Activated CD4-positive, CD25-positive, alpha-beta regulatory T cell treated with anti-CD3 and anti-CD28 coated beads, Interleukin-2, amount 50 U/mL, for 24 hours (primary cell): Measurements from ENCODE around the gene PLP2.
"Not testable (repeated sequence)": the region's sequence is repeated elsewhere in the genome, so short reads cannot be mapped to it uniquely, and the experiment has no call there.

ENCODE experiments used
- ATAC-seq, 2 donors: fragments of 150-1000 bp; cut with Tn5 transposase; one replicate each; pipeline ENCODE4 v1.10.0; 2021; ENCODE audit warnings: mild to moderate bottlenecking in 1 of 2, moderate library complexity in 1 of 2

The PLP2 gene

GRCh38 chrX:49171752-49172279 lies at the start of gene PLP2:
PLP2 (plus strand) TSS chrX:49171898; CDS start chrX:49172001, 103 bp downstream.
- peak; percentile 69 to 73 for ATAC-seq

- no peak for ATAC-seq
Observed at GRCh38 chrX:49122499-49122898, 49.2 kb upstream of the PLP2 start.

GRCh38 chrX:49127742-49128258 lies 43.9 kb upstream of the PLP2 start:
- not testable (repeated sequence) for ATAC-seq

- no peak for ATAC-seq
Observed at GRCh38 chrX:49129427-49129826, 42.3 kb upstream of the PLP2 start.

GRCh38 chrX:49132275-49132674 lies 39.4 kb upstream of the PLP2 start:
- not testable (repeated sequence) for ATAC-seq

GRCh38 chrX:49133759-49134158 lies 37.9 kb upstream of the PLP2 start:
- ATAC-seq = no peak

- no peak for ATAC-seq
Observed at GRCh38 chrX:49137492-49137891, 34.2 kb upstream of the PLP2 start.

- no peak for ATAC-seq
Observed at GRCh38 chrX:49139713-49140112, 32.0 kb upstream of the PLP2 start.

- ATAC-seq = not testable (repeated sequence)
Observed at GRCh38 chrX:49142264-49142663, 29.4 kb upstream of the PLP2 start.

- peak in 1 of 2 donors; percentile 48 for ATAC-seq
Observed at GRCh38 chrX:49143154-49143553, 28.5 kb upstream of the PLP2 start.

GRCh38 chrX:49147282-49147681 lies 24.4 kb upstream of the PLP2 start:
- ATAC-seq = no peak

- no peak for ATAC-seq
Observed at GRCh38 chrX:49147936-49148335, 23.8 kb upstream of the PLP2 start.

- ATAC-seq = not testable (repeated sequence)
Observed at GRCh38 chrX:49148390-49149100, 23.2 kb upstream of the PLP2 start.

- ATAC-seq = not testable (repeated sequence)
Observed at GRCh38 chrX:49149291-49149690, 22.4 kb upstream of the PLP2 start.

- ATAC-seq = no peak
Observed at GRCh38 chrX:49153467-49153866, 18.2 kb upstream of the PLP2 start.

GRCh38 chrX:49155243-49155899 lies 16.3 kb upstream of the PLP2 start:
- ATAC-seq = peak in 1 of 2 donors; percentile 3

- peak; percentile 91 to 92 for ATAC-seq
Observed at GRCh38 chrX:49155900-49156837, 15.5 kb upstream of the PLP2 start.

- ATAC-seq = no peak
Observed at GRCh38 chrX:49157194-49157593, 14.5 kb upstream of the PLP2 start.

- ATAC-seq = no peak
Observed at GRCh38 chrX:49160908-49161307, 10.8 kb upstream of the PLP2 start.

GRCh38 chrX:49161632-49162031 lies 10.1 kb upstream of the PLP2 start:
- no peak for ATAC-seq

GRCh38 chrX:49162620-49163019 lies 9.1 kb upstream of the PLP2 start, which contains the start of gene MAGIX:
MAGIX (plus strand) TSS chrX:49162758; CDS start chrX:49162890, 132 bp downstream.
- ATAC-seq = no peak
